ENCODE measurements around the gene NELFE. TPM values are rescaled to one million over a fixed set of nuclear protein-coding genes. Genes with fewer than 3 reads are reported as not detected.

The NELFE gene
- total RNA-seq, 4 donors from 2014 or later: 52.6 to 83.9 (median 64.4) TPM

- peaks cover 0 to 3% (median 0%) of the 10 kb centered on the region in 3 donors for H3K36me3 ChIP-seq
- H3K4me3 ChIP-seq: peak overlapping the region in 3 of 4 donors; percentile 28 to 62 (median 31)
- H3K27me3 ChIP-seq: peaks cover 0 to 16% (median 0%) of the 10 kb centered on the region in 4 donors
- H3K4me1 ChIP-seq: peaks cover 9 to 51% (median 32%) of the 10 kb centered on the region in 3 donors
- DNase-seq: no peak
- H3K9me3 ChIP-seq: no peaks in the 10 kb centered on the region
- TF ChIP-seq, protein P1, sequence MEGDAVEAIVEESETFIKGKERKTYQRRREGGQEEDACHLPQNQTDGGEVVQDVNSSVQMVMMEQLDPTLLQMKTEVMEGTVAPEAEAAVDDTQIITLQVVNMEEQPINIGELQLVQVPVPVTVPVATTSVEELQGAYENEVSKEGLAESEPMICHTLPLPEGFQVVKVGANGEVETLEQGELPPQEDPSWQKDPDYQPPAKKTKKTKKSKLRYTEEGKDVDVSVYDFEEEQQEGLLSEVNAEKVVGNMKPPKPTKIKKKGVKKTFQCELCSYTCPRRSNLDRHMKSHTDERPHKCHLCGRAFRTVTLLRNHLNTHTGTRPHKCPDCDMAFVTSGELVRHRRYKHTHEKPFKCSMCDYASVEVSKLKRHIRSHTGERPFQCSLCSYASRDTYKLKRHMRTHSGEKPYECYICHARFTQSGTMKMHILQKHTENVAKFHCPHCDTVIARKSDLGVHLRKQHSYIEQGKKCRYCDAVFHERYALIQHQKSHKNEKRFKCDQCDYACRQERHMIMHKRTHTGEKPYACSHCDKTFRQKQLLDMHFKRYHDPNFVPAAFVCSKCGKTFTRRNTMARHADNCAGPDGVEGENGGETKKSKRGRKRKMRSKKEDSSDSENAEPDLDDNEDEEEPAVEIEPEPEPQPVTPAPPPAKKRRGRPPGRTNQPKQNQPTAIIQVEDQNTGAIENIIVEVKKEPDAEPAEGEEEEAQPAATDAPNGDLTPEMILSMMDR (IDR thresholded peaks at IDR 0.05): no peak
- TF ChIP-seq POLR2A (IDR thresholded peaks at IDR 0.05): no peak
- H3K27ac ChIP-seq: peak overlapping the region; percentile 76 to 97 (median 90)
- intact Hi-C loops (cut with DNase I): no loop called here
- WGBS, 2 donors: 42 to 50% methylated on average over 4 to 9 of the region's 9 CpGs
Observed at GRCh38 chr6:31945154-31945506, 13.6 kb downstream of the NELFE start.

DNA sequence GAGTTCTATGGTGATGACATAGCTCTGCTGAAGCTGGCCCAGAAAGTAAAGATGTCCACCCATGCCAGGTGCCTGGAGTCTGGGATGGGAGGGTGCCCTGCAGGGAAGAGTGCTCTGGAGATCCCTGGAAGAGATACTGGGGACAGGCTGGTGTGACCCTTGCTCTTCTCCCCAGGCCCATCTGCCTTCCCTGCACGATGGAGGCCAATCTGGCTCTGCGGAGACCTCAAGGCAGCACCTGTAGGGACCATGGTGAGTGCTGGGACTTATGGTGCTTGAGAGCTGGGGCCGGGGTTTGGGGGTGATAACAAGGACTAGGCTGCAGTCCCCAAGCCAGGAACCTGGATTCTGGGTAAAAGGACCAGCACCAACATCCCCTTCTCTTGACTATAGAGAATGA, 15.0 kb downstream of the NELFE start:
- TF ChIP-seq, protein P1 (IDR thresholded peaks at IDR 0.05): no peak
- TF ChIP-seq POLR2A (IDR thresholded peaks at IDR 0.05): no peak
- H3K27ac ChIP-seq: no peak overlapping the region
- no peaks in the 10 kb centered on the region for H3K36me3 ChIP-seq
- H3K9me3 ChIP-seq: no peaks in the 10 kb centered on the region
- H3K27me3 ChIP-seq: peaks cover 0 to 20% (median 0%) of the 10 kb centered on the region in 4 donors
- 83% methylated on average over 1 of the region's 3 CpGs; no CpG with 5 or more reads in 1 of the 2 donors for WGBS, 2 donors
- DNase-seq: no peak
- H3K4me1 ChIP-seq: peaks cover 9 to 52% (median 32%) of the 10 kb centered on the region in 3 donors
- no peak overlapping the region for H3K4me3 ChIP-seq
- intact Hi-C loops (cut with DNase I): no loop called here

DNA sequence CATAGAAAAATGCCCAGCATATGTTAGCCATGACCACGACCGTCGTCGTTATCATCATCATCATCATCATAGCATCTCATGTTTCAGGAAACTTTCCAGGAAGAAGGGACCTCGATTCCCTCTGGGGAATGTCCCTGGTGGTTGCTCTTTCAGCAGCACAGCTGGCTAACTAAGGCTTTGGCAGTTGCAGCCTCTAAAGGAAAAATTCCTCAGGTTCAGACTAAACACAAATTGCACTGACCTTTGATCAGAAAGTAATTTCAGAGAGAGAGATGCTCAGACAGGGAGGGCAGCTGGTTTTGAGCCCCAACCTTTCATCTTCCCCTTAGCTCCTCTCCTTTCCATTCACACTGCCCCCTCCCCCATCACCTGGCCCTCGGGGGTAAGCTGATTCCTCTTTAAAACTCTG, 18.5 kb downstream of the NELFE start:
- no peak overlapping the region for H3K4me3 ChIP-seq
- H3K4me1 ChIP-seq: peaks cover 5 to 31% (median 18%) of the 10 kb centered on the region in 3 donors
- no peaks in the 10 kb centered on the region for H3K9me3 ChIP-seq
- DNase-seq: no peak
- H3K36me3 ChIP-seq: no peaks in the 10 kb centered on the region
- intact Hi-C loops (cut with DNase I): no loop called here
- TF ChIP-seq, protein P1 (IDR thresholded peaks at IDR 0.05): no peak
- TF ChIP-seq POLR2A (IDR thresholded peaks at IDR 0.05): no peak
- peaks cover 0 to 20% (median 0%) of the 10 kb centered on the region in 4 donors for H3K27me3 ChIP-seq
- 3 to 10% methylated on average over 5 to 6 of the region's 6 CpGs for WGBS, 2 donors
- H3K27ac ChIP-seq: no peak overlapping the region

GRCh38 chr6:31935823-31936222, 22.9 kb downstream of the NELFE start:
- TF ChIP-seq POLR2A (IDR thresholded peaks at IDR 0.05): no peak
- TF ChIP-seq, protein P1 (IDR thresholded peaks at IDR 0.05): no peak
- WGBS, 2 donors: 77 to 84% methylated on average over 7 to 8 of the region's 9 CpGs
- Histone ChIP-seq H3K27ac (no peak overlapping the region), H3K27me3 (peaks cover 0 to 15% (median 0%) of the 10 kb centered on the region in 4 donors), H3K9me3 (no peaks in the 10 kb centered on the region), H3K4me1 (peaks cover 0 to 7% (median 3%) of the 10 kb centered on the region in 3 donors), H3K36me3 (no peaks in the 10 kb centered on the region), H3K4me3 (no peak overlapping the region)
- intact Hi-C loops (cut with DNase I): no loop called here
- DNase-seq: no peak

DNA sequence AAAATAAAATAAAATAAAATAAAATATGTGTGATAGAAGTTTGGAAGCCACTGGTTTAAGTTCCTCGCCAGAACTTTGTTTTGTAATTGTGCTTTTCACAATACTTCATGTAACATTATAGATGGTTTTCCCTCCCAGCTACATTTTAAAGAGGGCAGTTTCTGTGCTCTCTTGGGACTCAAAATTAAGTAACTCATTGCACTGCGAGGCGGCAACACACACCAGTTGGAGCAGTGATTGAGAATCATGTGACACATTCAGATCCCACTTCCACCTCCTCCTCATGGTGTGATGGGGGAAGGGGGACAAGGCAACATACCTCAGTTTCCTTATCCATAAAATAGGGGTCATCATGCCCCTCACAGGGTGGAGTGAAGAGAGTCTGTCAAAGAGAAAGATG, 23.8 kb downstream of the NELFE start:
- H3K27me3 ChIP-seq: peaks cover 0 to 18% (median 0%) of the 10 kb centered on the region in 4 donors
- TF ChIP-seq, protein P1 (IDR thresholded peaks at IDR 0.05): no peak
- H3K36me3 ChIP-seq: no peaks in the 10 kb centered on the region
- intact Hi-C loops (cut with DNase I): no loop called here
- DNase-seq: no peak
- H3K4me1 ChIP-seq: no peaks in the 10 kb centered on the region
- H3K9me3 ChIP-seq: no peaks in the 10 kb centered on the region
- WGBS, 2 donors: 68 to 85% methylated on average over 3 of the region's 3 CpGs
- no peak overlapping the region for H3K4me3 ChIP-seq
- no peak overlapping the region for H3K27ac ChIP-seq

Measured in esophagus squamous epithelium (tissue), 5 donors.